Upper lobe of left lung (tissue), 6 donors: ENCODE measurements around the gene ZNF554. TPM values are rescaled to one million over a fixed set of nuclear protein-coding genes. Genes with fewer than 3 reads are reported as not detected.

ENCODE experiments used
- ATAC-seq, 2 donors: fragments of 200-7000 bp; cut with Tn5 transposase; one replicate each; pipeline ENCODE4 v1.9.1; 2022; ENCODE audit warnings: mild to moderate bottlenecking in 2 of 2, moderate library complexity in 2 of 2; ENCODE audit not compliant: low FRiP score in 2 of 2
- DNase-seq, 2 donors: peaks; one replicate each; pipeline ENCODE4 v3.0.0-alpha.2; 2019 to 2020
- H3K27ac ChIP-seq, 4 donors: fragments of 200-600 bp; sonication (generic); one replicate each; pipeline ENCODE4 v1.5.1; 2016 to 2019
- H3K27me3 ChIP-seq, 4 donors: fragments of 200-600 bp; sonication (generic); one replicate each; pipeline ENCODE4 v1.5.1; 2017 to 2019
- H3K36me3 ChIP-seq, 4 donors: fragments of 200-600 bp; sonication (generic); one replicate each; pipeline ENCODE4 v1.5.1; 2016 to 2019
- H3K4me1 ChIP-seq, 4 donors: fragments of 200-600 bp; sonication (generic); one replicate each; pipeline ENCODE4 v1.5.1; 2018 to 2019
- H3K4me3 ChIP-seq, 4 donors: fragments of 200-600 bp; sonication (generic); one replicate each; pipeline ENCODE4 v1.5.1; 2017 to 2019; ENCODE audit warnings: mild to moderate bottlenecking in 2 of 4, moderate library complexity in 1 of 4
- H3K9me3 ChIP-seq, 4 donors: fragments of 200-600 bp; sonication (generic); one replicate each; pipeline ENCODE4 v1.5.1; 2018 to 2019
- EP300 ChIP-seq, 4 donors: sonication (generic); formaldehyde crosslinking; IDR thresholded peaks; one replicate each; pipeline ENCODE4 v1.5.1; 2017; ENCODE audit warnings: antibody characterized with exemption in 4 of 4, control low read depth in 2 of 4
- POLR2A ChIP-seq, 4 donors: fragments of 450-650 bp; IDR thresholded peaks; one replicate each; pipeline ENCODE4 v1.5.1; 2016 to 2017; ENCODE audit warnings: antibody characterized with exemption in 4 of 4, mild to moderate bottlenecking in 2 of 4
- POLR2AphosphoS5 ChIP-seq, 2 donors: sonication (generic); formaldehyde crosslinking; IDR thresholded peaks; one replicate each; pipeline ENCODE4 v1.5.1; 2017; ENCODE audit warnings: antibody characterized with exemption in 2 of 2
- WGBS, 2 donors: methylation state at CpG; one replicate each; pipeline ENCODE4 v1.1.5; 2017 to 2018; 5-methylcytosine and 5-hydroxymethylcytosine counted together
- total RNA-seq, 6 donors: library from RNA; depleted of rRNA in 4 of 6; stranded (reverse); fragments of >200 nt in 4 of 6; gene quantifications; one replicate each; pipeline versions ENCODE4 v1.1.0 to v1.2.1, GENCODE V29; 2016 to 2021
- TF ChIP-seq, protein P1 (sequence below), 6 experiments: fragments of 450-650 bp in 4 of 6; fragments of 200-600 bp in 2 of 6; sonication (generic) in 2 of 6; IDR thresholded peaks; one replicate each; pipeline ENCODE4 v1.5.1; 2016 to 2019; ENCODE audit warnings: antibody characterized with exemption in 6 of 6
- donor health status: DM: no; HTN: no; CAD: no; lungs with moderate emphysema.
- donor health status: DM: no; HTN: yes; CAD: no; lungs with severe emphysema.

The ZNF554 gene
- total RNA-seq, 6 donors from 2014 or later: 3.2 to 11.5 (median 6.7) TPM

DNA sequence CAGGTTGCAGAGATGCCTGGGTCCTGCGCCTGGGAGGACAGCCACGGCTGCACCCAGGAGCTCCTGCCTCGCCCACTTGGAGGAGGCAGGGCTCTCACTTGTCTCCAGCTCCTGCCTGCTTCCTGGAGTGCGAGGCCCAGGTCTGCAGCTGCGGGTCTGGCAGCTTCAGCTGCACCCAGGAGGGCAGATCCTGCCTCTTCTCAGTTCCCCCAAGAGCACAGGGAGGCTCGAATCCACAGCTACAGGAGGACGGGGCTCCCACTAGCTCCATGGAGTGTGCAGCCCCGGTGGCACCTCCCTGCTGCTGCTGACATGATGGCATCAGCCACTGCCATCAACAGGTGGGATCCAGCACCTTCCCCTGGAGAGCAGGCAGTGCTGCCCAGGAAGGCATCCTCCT is 4.5 kb downstream of the ZNF554 start:
- Histone ChIP-seq H3K4me3 (no peak overlapping the region), H3K36me3 (peaks cover 0 to 31% (median 9%) of the 10 kb centered on the region in 4 donors), H3K27ac (no peak overlapping the region), H3K9me3 (peaks cover 0 to 4% (median 0%) of the 10 kb centered on the region in 4 donors), H3K27me3 (no peaks in the 10 kb centered on the region), H3K4me1 (peaks cover 7 to 20% (median 9%) of the 10 kb centered on the region in 4 donors)
- DNase-seq: peak in 1 of 2 donors; percentile 45
- 75 to 100% methylated on average over 3 to 6 of the region's 8 CpGs for WGBS, 2 donors
- no peak for ATAC-seq
- TF ChIP-seq POLR2A (IDR thresholded peaks at IDR 0.05): no peak
- TF ChIP-seq, protein P1, sequence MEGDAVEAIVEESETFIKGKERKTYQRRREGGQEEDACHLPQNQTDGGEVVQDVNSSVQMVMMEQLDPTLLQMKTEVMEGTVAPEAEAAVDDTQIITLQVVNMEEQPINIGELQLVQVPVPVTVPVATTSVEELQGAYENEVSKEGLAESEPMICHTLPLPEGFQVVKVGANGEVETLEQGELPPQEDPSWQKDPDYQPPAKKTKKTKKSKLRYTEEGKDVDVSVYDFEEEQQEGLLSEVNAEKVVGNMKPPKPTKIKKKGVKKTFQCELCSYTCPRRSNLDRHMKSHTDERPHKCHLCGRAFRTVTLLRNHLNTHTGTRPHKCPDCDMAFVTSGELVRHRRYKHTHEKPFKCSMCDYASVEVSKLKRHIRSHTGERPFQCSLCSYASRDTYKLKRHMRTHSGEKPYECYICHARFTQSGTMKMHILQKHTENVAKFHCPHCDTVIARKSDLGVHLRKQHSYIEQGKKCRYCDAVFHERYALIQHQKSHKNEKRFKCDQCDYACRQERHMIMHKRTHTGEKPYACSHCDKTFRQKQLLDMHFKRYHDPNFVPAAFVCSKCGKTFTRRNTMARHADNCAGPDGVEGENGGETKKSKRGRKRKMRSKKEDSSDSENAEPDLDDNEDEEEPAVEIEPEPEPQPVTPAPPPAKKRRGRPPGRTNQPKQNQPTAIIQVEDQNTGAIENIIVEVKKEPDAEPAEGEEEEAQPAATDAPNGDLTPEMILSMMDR (IDR thresholded peaks at IDR 0.05): no peak
- TF ChIP-seq POLR2AphosphoS5 (IDR thresholded peaks at IDR 0.05): no peak
- no peak for TF ChIP-seq EP300 (IDR thresholded peaks at IDR 0.05)

DNA sequence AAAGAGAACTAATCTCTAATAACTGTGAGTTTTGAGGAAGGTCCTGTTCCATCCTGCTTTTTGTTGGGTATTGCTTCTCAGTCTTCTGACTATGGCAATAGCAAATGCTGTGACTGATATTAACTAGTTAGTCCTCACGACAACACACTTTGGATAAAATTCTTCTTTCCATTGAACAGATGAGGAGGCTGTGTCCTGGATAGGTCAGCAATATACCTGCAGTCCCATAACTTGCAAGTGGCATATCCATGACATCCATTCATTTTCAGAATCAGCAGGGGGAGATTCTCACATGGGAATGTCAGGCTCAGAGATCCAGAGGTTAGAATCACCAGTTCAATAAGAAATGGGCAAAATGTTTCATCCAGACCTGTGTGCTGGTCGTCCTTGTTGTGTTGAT is 7.4 kb downstream of the ZNF554 start:
- ATAC-seq (no peak), DNase-seq (no peak)
- Histone ChIP-seq H3K9me3 (peaks cover 0 to 29% (median 6%) of the 10 kb centered on the region in 4 donors), H3K4me3 (no peak overlapping the region), H3K27me3 (no peaks in the 10 kb centered on the region), H3K4me1 (no peaks in the 10 kb centered on the region), H3K27ac (no peak overlapping the region), H3K36me3 (peaks cover 0 to 31% (median 11%) of the 10 kb centered on the region in 4 donors)
- 96 to 100% methylated on average over 2 of the region's 2 CpGs for WGBS, 2 donors
- no peak for TF ChIP-seq POLR2A (IDR thresholded peaks at IDR 0.05)
- TF ChIP-seq EP300 (IDR thresholded peaks at IDR 0.05): no peak
- TF ChIP-seq, protein P1 (IDR thresholded peaks at IDR 0.05): no peak
- no peak for TF ChIP-seq POLR2AphosphoS5 (IDR thresholded peaks at IDR 0.05)

GRCh38 chr19:2827840-2828489 is 8.3 kb downstream of the ZNF554 start:
- ATAC-seq: no peak
- TF ChIP-seq, protein P1 (IDR thresholded peaks at IDR 0.05): no peak
- no peak for TF ChIP-seq POLR2AphosphoS5 (IDR thresholded peaks at IDR 0.05)
- TF ChIP-seq EP300 (IDR thresholded peaks at IDR 0.05): no peak
- TF ChIP-seq POLR2A (IDR thresholded peaks at IDR 0.05): no peak
- Histone ChIP-seq H3K27me3 (no peaks in the 10 kb centered on the region), H3K9me3 (peaks cover 3 to 38% (median 15%) of the 10 kb centered on the region in 4 donors), H3K36me3 (peaks cover 0 to 37% (median 21%) of the 10 kb centered on the region in 4 donors), H3K4me3 (no peak overlapping the region), H3K4me1 (no peaks in the 10 kb centered on the region), H3K27ac (no peak overlapping the region)
- no peak for DNase-seq
- 93 to 97% methylated on average over 12 to 13 of the region's 13 CpGs for WGBS, 2 donors

DNA sequence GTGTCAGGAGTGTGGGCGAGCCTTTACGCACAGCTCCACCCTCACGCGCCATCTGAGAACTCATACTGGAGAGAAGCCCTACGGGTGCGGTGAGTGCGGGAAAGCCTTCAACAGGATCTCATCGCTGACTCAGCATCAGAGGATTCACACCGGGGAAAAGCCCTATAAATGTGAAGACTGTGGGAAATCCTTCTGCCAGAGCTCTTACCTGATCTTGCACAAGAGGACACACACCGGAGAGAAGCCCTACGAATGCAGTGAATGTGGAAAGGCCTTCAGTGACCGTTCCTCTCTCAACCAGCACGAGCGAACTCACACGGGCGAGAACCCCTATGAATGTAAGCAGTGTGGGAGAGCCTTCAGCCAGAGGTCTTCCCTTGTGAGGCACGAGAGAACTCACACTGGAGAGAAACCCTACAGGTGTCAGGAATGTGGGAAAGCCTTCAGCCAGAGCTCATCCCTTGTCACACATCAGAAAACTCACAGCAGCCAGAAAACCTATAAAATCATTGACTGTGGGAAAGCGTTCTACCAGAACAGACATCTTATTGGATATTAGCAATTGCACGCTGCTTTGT is 14.7 kb downstream of the ZNF554 start:
- WGBS, 2 donors: 93 to 97% methylated on average over 19 of the region's 19 CpGs
- peaks cover 25 to 88% (median 63%) of the 10 kb centered on the region in 4 donors for H3K9me3 ChIP-seq
- no peaks in the 10 kb centered on the region for H3K27me3 ChIP-seq
- no peaks in the 10 kb centered on the region for H3K4me1 ChIP-seq
- H3K36me3 ChIP-seq: peaks cover 0 to 35% (median 27%) of the 10 kb centered on the region in 4 donors
- no peak overlapping the region for H3K4me3 ChIP-seq
- TF ChIP-seq, protein P1 (IDR thresholded peaks at IDR 0.05): no peak
- TF ChIP-seq EP300 (IDR thresholded peaks at IDR 0.05): no peak
- TF ChIP-seq POLR2AphosphoS5 (IDR thresholded peaks at IDR 0.05): no peak
- no peak for TF ChIP-seq POLR2A (IDR thresholded peaks at IDR 0.05)
- DNase-seq (no peak), ATAC-seq (no peak)
- H3K27ac ChIP-seq: no peak overlapping the region
